NB4 (cell line): ENCODE data around the gene ZNF18.
"Not testable (repeated sequence)": the region's sequence is repeated elsewhere in the genome, so short reads cannot be mapped to it uniquely, and the experiment has no call there.

Source experiments
- DNase-seq: peaks from one replicate; pipeline ENCODE4 v3.0.0; 2010; ENCODE audit warnings: low read depth
- H3K4me3 ChIP-seq: one replicate; pipeline ENCODE4 v1.5.1; 2011; ENCODE audit warnings: mild to moderate bottlenecking, low read depth, low read length, moderate library complexity
- MAX ChIP-seq: IDR thresholded peaks from 2 replicates; pipeline ENCODE4 v1.6.1; 2011; ENCODE audit warnings: low read depth, low read length
- MYC ChIP-seq: IDR thresholded peaks from 2 replicates; pipeline ENCODE4 v1.6.1; 2011; ENCODE audit warnings: low read depth, low read length
- POLR2A ChIP-seq: IDR thresholded peaks from 2 replicates; pipeline ENCODE4 v1.6.1; 2011; ENCODE audit warnings: mild to moderate bottlenecking; ENCODE audit not compliant: insufficient read length; ENCODE audit errors: extremely low read depth
- TF ChIP-seq, protein P1 (sequence below): IDR thresholded peaks from one replicate; pipeline ENCODE4 v1.5.1; 2012; ENCODE audit warnings: low read depth, low read length

Gene ZNF18

DNA sequence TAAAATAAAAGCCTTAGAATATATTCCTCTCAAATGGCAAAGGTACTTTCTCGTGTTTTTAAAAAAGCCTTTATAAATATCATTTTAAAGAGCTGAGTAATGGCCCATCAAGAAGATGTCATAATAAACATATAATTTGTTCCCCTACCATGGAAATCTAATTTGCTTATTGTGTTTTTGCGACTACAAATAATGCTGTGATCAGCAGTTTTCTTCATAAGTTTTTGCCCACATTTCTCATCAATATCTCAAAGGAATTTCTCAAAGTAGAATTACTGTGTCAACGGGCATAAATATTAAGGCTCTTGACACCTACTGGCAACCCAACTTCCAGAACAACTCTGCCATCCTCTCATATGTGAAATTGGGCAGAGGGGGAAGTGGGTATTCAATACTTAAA, 17.5 kb downstream of the ZNF18 start:
- no peak overlapping the region for H3K4me3 ChIP-seq
- TF ChIP-seq MAX (no peak), MYC (no peak), POLR2A (no peak)
- TF ChIP-seq, protein P1, sequence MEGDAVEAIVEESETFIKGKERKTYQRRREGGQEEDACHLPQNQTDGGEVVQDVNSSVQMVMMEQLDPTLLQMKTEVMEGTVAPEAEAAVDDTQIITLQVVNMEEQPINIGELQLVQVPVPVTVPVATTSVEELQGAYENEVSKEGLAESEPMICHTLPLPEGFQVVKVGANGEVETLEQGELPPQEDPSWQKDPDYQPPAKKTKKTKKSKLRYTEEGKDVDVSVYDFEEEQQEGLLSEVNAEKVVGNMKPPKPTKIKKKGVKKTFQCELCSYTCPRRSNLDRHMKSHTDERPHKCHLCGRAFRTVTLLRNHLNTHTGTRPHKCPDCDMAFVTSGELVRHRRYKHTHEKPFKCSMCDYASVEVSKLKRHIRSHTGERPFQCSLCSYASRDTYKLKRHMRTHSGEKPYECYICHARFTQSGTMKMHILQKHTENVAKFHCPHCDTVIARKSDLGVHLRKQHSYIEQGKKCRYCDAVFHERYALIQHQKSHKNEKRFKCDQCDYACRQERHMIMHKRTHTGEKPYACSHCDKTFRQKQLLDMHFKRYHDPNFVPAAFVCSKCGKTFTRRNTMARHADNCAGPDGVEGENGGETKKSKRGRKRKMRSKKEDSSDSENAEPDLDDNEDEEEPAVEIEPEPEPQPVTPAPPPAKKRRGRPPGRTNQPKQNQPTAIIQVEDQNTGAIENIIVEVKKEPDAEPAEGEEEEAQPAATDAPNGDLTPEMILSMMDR: no peak
- no peak for DNase-seq

- H3K4me3 ChIP-seq, DNase-seq: not testable (repeated sequence)
These were observed 24.5 kb downstream of the ZNF18 start for GRCh38 chr17:11972741-11973140.

- no peak overlapping the region for H3K4me3 ChIP-seq
- DNase-seq: no peak
- TF ChIP-seq, protein P1: no peak
- TF ChIP-seq POLR2A (no peak), MYC (no peak), MAX (no peak)
These were observed 27.7 kb downstream of the ZNF18 start for GRCh38 chr17:11969565-11969964.

DNA sequence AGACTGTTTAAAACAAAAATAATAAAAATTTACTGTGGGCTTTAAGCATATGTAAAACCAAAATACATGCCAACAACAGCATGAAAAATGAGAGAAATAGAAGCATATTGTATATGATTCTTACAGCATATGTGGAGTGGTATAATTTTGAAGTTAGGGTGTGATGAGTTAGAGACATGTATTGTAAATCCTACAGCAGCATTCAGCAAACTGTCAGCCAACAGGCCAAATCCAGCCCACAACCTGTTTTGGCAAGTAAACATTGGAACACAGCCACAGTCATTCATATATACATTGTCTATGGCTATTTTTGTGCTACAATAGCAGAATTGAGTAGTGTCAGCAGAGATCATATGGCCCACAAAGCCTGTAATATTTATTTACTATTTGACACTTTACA, 42.3 kb downstream of the ZNF18 start:
- H3K4me3 ChIP-seq: no peak overlapping the region
- TF ChIP-seq MAX (no peak), POLR2A (no peak), MYC (no peak)
- TF ChIP-seq, protein P1: no peak
- DNase-seq: no peak

DNA sequence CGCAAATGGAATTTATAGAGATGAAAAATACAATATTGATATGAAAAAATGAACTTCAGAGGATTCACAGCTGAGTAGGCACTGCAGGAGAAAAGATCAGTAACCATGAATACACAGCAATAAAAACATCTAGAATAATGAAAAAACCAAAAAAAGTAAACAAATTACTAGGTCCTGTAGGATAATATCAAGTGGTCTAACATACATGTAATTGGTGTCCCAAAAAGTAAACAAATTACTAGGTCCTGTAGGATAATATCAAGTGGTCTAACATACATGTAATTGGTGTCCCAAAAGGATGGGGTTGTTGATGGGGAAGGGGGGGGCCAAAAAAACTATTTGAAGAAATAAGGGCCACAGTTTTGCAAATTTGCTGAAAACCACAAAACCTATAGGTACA, 43.4 kb downstream of the ZNF18 start:
- TF ChIP-seq MAX (no peak), POLR2A (no peak), MYC (no peak)
- TF ChIP-seq, protein P1: no peak
- H3K4me3 ChIP-seq: no peak overlapping the region
- DNase-seq: no peak

- no peak overlapping the region for H3K4me3 ChIP-seq
- DNase-seq: no peak
- TF ChIP-seq, protein P1: no peak
- TF ChIP-seq POLR2A (no peak), MAX (no peak), MYC (no peak)
These were observed 44.7 kb downstream of the ZNF18 start for GRCh38 chr17:11952610-11953009.
